Measurements from ENCODE around the gene HNRNPL. TPM values are rescaled to one million over a fixed set of nuclear protein-coding genes. Genes with fewer than 3 reads are reported as not detected.
"Not testable (repeated sequence)": the region's sequence is repeated elsewhere in the genome, so short reads cannot be mapped to it uniquely, and the experiment has no call there.

HNRNPL gene
- total RNA-seq, 4 donors from 2014 or later, result 138 to 180 (median 169) TPM

- ATAC-seq (ENCODE audit: low FRiP score) (no peak), DNase-seq (ENCODE audit: low spot score) (no peak)
- TF ChIP-seq CTCF (IDR thresholded peaks at IDR 0.05), result no peak
Observed at GRCh38 chr19:38869160-38869835, 19.5 kb upstream of the HNRNPL start.

- DNase-seq (ENCODE audit: low spot score) (no peak), ATAC-seq (ENCODE audit: low FRiP score) (no peak)
- TF ChIP-seq CTCF (IDR thresholded peaks at IDR 0.05), result no peak
Observed at GRCh38 chr19:38868551-38868950, 18.8 kb upstream of the HNRNPL start.

- ATAC-seq (ENCODE audit: low FRiP score) (no peak), DNase-seq (ENCODE audit: low spot score) (no peak)
- TF ChIP-seq CTCF (IDR thresholded peaks at IDR 0.05), result no peak
Observed at GRCh38 chr19:38867171-38867780, 17.5 kb upstream of the HNRNPL start.

- TF ChIP-seq CTCF (IDR thresholded peaks at IDR 0.05), result no peak
- no peak for ATAC-seq (ENCODE audit: low FRiP score)
- no peak for DNase-seq (ENCODE audit: low spot score)
Observed at GRCh38 chr19:38862321-38863059, 12.7 kb upstream of the HNRNPL start.

- no peak for DNase-seq (ENCODE audit: low spot score)
Observed at GRCh38 chr19:38861368-38861767, 11.6 kb upstream of the HNRNPL start.

GRCh38 chr19:38859631-38860204, 9.9 kb upstream of the HNRNPL start:
- not testable (repeated sequence) for DNase-seq (ENCODE audit: low spot score); ATAC-seq (ENCODE audit: low FRiP score)

More at GRCh38 chr19:38861368-38861767, 11.6 kb upstream of the HNRNPL start:
- no peak for TF ChIP-seq CTCF (IDR thresholded peaks at IDR 0.05)
- no peak for ATAC-seq (ENCODE audit: low FRiP score)

GRCh38 chr19:38856813-38857212, 7.0 kb upstream of the HNRNPL start:
- no peak for DNase-seq (ENCODE audit: low spot score)
- no peak for TF ChIP-seq CTCF (IDR thresholded peaks at IDR 0.05)
- no peak for ATAC-seq (ENCODE audit: low FRiP score)

GRCh38 chr19:38855751-38856150, 6.0 kb upstream of the HNRNPL start:
- ATAC-seq (ENCODE audit: low FRiP score); DNase-seq (ENCODE audit: low spot score): not testable (repeated sequence)

GRCh38 chr19:38854961-38855360, 5.2 kb upstream of the HNRNPL start:
- not testable (repeated sequence) for ATAC-seq (ENCODE audit: low FRiP score); DNase-seq (ENCODE audit: low spot score)
